Astrocyte of the cerebellum (primary cell): ENCODE data around the gene CSMD2.

ENCODE experiments used
- DNase-seq: peaks from one replicate; pipeline ENCODE4 v3.0.0-alpha.2; 2011; ENCODE audit warnings: low read depth
- H3K4me3 ChIP-seq: 2 replicates; pipeline ENCODE4 v1.5.1; 2011; ENCODE audit warnings: mild to moderate bottlenecking, low read depth, low read length, moderate library complexity
- CTCF ChIP-seq: IDR thresholded peaks from 2 replicates; pipeline ENCODE4 v1.5.1; 2012; ENCODE audit warnings: low read length, low read depth, moderate library complexity, mild to moderate bottlenecking; ENCODE audit errors: missing control alignments
- in situ Hi-C: cut with HindIII; loops from 2 replicates; pipeline ENCODE4 v1.10.0; 2017; ENCODE audit warnings: low sequenced_read_pairs

Gene CSMD2

GRCh38 chr1:34053660-34054059, 111.4 kb downstream of the CSMD2 start:
- in situ Hi-C loops, result no loop called here
- H3K4me3 ChIP-seq, result no peak overlapping the region
- TF ChIP-seq CTCF, result no peak
- no peak for DNase-seq

GRCh38 chr1:34052565-34052964, 112.5 kb downstream of the CSMD2 start:
- H3K4me3 ChIP-seq, result no peak overlapping the region
- in situ Hi-C loops, result no loop called here
- no peak for TF ChIP-seq CTCF
- DNase-seq, result no peak

- DNase-seq, result no peak
- TF ChIP-seq CTCF, result no peak
- in situ Hi-C loops, result no loop called here
- H3K4me3 ChIP-seq, result no peak overlapping the region
Observed at GRCh38 chr1:34050709-34051485, 114.1 kb downstream of the CSMD2 start.

- in situ Hi-C loops, result no loop called here
- no peak overlapping the region for H3K4me3 ChIP-seq
- no peak for TF ChIP-seq CTCF
- DNase-seq, result no peak
Observed at GRCh38 chr1:34049994-34050393, 115.0 kb downstream of the CSMD2 start.

- in situ Hi-C loops, result no loop called here
- no peak overlapping the region for H3K4me3 ChIP-seq
- no peak for TF ChIP-seq CTCF
- no peak for DNase-seq
Observed at GRCh38 chr1:34049477-34049876, 115.6 kb downstream of the CSMD2 start.

- in situ Hi-C loops, result no loop called here
- no peak for DNase-seq
- no peak for TF ChIP-seq CTCF
- H3K4me3 ChIP-seq, result no peak overlapping the region
Observed at GRCh38 chr1:34037856-34038255, 127.2 kb downstream of the CSMD2 start.

- in situ Hi-C loops, result no loop called here
- no peak for DNase-seq
- no peak for TF ChIP-seq CTCF
- H3K4me3 ChIP-seq, result no peak overlapping the region
Observed at GRCh38 chr1:34037109-34037508, 127.9 kb downstream of the CSMD2 start.
